T-helper 2 cell treated with Interferon-gamma antibody and Interleukin-4, amounts not matched to agents 5 μg/mL and 100 μg/mL, for 36 hours (primary cell): Measurements from ENCODE around the gene RPS6KL1.
A peak's percentile ranks its signal among the peaks of the same experiment; 100 is the strongest.

Experiments used
- DNase-seq: peaks from one replicate; pipeline ENCODE4 v3.0.0; 2021; ENCODE audit warnings: low spot score
- H3K27ac Mint-ChIP-seq: one replicate; pipeline ENCODE4 v1.8.0; 2021; ENCODE audit warnings: mild to moderate bottlenecking, mixed read lengths
- H3K27me3 Mint-ChIP-seq: one replicate; pipeline ENCODE4 v1.8.0; 2021; ENCODE audit warnings: low read depth, mixed read lengths
- H3K36me3 Mint-ChIP-seq: one replicate; pipeline ENCODE4 v1.8.0; 2021; ENCODE audit warnings: low read depth, mixed read lengths
- H3K4me1 Mint-ChIP-seq: one replicate; pipeline ENCODE4 v1.8.0; 2021; ENCODE audit warnings: low read depth, mixed read lengths
- H3K4me3 Mint-ChIP-seq: one replicate; pipeline ENCODE4 v1.8.0; 2022; ENCODE audit warnings: mild to moderate bottlenecking, moderate library complexity, mixed read lengths
- H3K9me3 Mint-ChIP-seq: one replicate; pipeline ENCODE4 v1.8.0; 2021; ENCODE audit warnings: mixed read lengths

RPS6KL1 gene

DNA sequence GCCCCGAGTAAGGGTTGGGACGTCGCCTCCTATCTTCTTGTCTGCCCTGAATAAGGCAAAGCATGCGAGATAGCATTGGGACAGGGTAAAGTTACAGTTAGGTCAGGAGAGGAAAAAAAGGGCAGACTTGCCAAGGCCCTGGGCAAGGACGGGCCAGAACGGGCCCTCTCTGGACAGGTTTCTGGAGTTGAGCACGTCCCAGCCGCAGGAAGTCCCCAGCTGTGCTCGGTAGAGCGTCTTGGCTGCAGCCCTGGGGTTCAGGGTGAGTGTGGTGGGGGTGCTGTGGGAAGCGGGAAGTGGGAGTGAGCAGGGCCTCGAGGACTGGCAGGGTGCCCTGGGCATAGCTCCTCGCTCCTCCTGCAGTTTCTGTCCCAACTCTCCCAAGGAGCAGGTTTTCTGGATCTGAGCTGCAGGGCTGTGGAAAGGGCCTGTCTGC lies 5.4 kb downstream of the RPS6KL1 start:
- H3K27me3 Mint-ChIP-seq, result no peaks in the 10 kb centered on the region
- DNase-seq, result no peak
- H3K4me1 Mint-ChIP-seq, result peaks cover 3% of the 10 kb centered on the region
- H3K36me3 Mint-ChIP-seq, result no peaks in the 10 kb centered on the region
- peak overlapping the region; percentile 31 for H3K27ac Mint-ChIP-seq
- H3K4me3 Mint-ChIP-seq, result no peak overlapping the region
- H3K9me3 Mint-ChIP-seq, result no peaks in the 10 kb centered on the region

GRCh38 chr14:74917178-74917543 lies 5.9 kb downstream of the RPS6KL1 start:
- Mint-ChIP-seq H3K27me3 (no peaks in the 10 kb centered on the region), H3K9me3 (no peaks in the 10 kb centered on the region), H3K36me3 (no peaks in the 10 kb centered on the region), H3K4me3 (no peak overlapping the region), H3K27ac (peak overlapping the region; percentile 31), H3K4me1 (peaks cover 1% of the 10 kb centered on the region)
- DNase-seq, result no peak

DNA sequence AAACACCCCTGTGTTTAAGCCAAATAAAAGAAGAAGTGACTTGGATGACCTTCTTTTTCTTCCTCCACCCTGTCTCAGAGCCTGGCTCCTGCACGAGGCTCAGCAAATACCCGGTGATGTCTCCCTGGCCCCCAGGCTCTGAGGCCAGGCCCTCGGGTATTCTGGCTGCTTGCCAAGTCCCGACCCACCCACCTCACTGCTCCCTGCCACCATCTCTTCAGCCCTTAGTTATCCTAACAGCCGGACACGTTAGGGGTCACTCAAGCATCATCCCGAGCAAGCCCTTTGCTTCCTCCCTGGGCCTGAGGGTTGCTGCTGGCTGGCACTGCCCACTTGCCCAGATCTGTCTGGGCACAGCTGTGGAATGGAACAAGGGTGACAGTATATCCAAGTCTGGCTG lies 7.2 kb downstream of the RPS6KL1 start:
- H3K27me3 Mint-ChIP-seq, result no peaks in the 10 kb centered on the region
- no peak overlapping the region for H3K27ac Mint-ChIP-seq
- DNase-seq, result no peak
- H3K4me1 Mint-ChIP-seq, result no peaks in the 10 kb centered on the region
- no peak overlapping the region for H3K4me3 Mint-ChIP-seq
- H3K9me3 Mint-ChIP-seq, result no peaks in the 10 kb centered on the region
- no peaks in the 10 kb centered on the region for H3K36me3 Mint-ChIP-seq

- no peak overlapping the region for H3K27ac Mint-ChIP-seq
Observed at GRCh38 chr14:74915426-74915825, 7.6 kb downstream of the RPS6KL1 start.

GRCh38 chr14:74913986-74914573 lies 9.0 kb downstream of the RPS6KL1 start:
- Mint-ChIP-seq H3K27ac (no peak overlapping the region), H3K4me1 (no peaks in the 10 kb centered on the region), H3K9me3 (no peaks in the 10 kb centered on the region), H3K4me3 (no peak overlapping the region), H3K27me3 (no peaks in the 10 kb centered on the region), H3K36me3 (no peaks in the 10 kb centered on the region)
- DNase-seq, result no peak

More at GRCh38 chr14:74915426-74915825, 7.6 kb downstream of the RPS6KL1 start:
- DNase-seq, result no peak
- Mint-ChIP-seq H3K4me1 (no peaks in the 10 kb centered on the region), H3K36me3 (no peaks in the 10 kb centered on the region), H3K9me3 (no peaks in the 10 kb centered on the region), H3K27me3 (no peaks in the 10 kb centered on the region), H3K4me3 (no peak overlapping the region)

GRCh38 chr14:74913393-74913910 lies 9.6 kb downstream of the RPS6KL1 start:
- DNase-seq, result no peak
- H3K36me3 Mint-ChIP-seq, result no peaks in the 10 kb centered on the region
- H3K27ac Mint-ChIP-seq, result no peak overlapping the region
- no peaks in the 10 kb centered on the region for H3K4me1 Mint-ChIP-seq
- no peaks in the 10 kb centered on the region for H3K9me3 Mint-ChIP-seq
- H3K27me3 Mint-ChIP-seq, result no peaks in the 10 kb centered on the region
- no peak overlapping the region for H3K4me3 Mint-ChIP-seq

GRCh38 chr14:74912801-74913200 lies 10.3 kb downstream of the RPS6KL1 start:
- Mint-ChIP-seq H3K36me3 (no peaks in the 10 kb centered on the region), H3K27me3 (no peaks in the 10 kb centered on the region), H3K4me1 (no peaks in the 10 kb centered on the region), H3K4me3 (no peak overlapping the region), H3K9me3 (no peaks in the 10 kb centered on the region), H3K27ac (no peak overlapping the region)
- no peak for DNase-seq

DNA sequence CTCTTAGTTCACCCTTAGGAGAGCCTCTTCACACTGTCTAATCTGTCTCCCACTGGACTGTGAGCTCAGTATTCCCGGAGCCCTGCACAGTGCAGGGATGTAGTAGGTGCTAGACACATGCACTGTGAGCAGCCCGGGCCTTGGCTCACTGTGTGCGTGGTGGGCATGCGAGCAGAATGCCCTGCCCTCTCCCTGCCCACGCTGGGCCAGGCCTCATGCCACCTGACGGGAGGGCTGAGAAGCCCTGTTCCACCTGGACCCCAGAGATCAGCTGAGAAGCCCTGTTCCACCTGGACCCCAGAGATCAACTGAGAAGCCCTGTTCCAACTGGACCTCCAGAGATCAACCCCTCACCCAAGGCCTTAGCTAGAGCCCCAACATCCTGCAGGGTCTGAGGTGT lies 10.9 kb downstream of the RPS6KL1 start:
- DNase-seq, result no peak
- H3K9me3 Mint-ChIP-seq, result no peaks in the 10 kb centered on the region
- H3K27me3 Mint-ChIP-seq, result no peaks in the 10 kb centered on the region
- H3K4me1 Mint-ChIP-seq, result no peaks in the 10 kb centered on the region
- no peak overlapping the region for H3K4me3 Mint-ChIP-seq
- peak overlapping the region; percentile 20 for H3K27ac Mint-ChIP-seq
- H3K36me3 Mint-ChIP-seq, result no peaks in the 10 kb centered on the region

GRCh38 chr14:74911704-74912103 lies 11.4 kb downstream of the RPS6KL1 start:
- DNase-seq, result no peak
- no peaks in the 10 kb centered on the region for H3K4me1 Mint-ChIP-seq
- H3K36me3 Mint-ChIP-seq, result no peaks in the 10 kb centered on the region
- no peaks in the 10 kb centered on the region for H3K27me3 Mint-ChIP-seq
- no peak overlapping the region for H3K4me3 Mint-ChIP-seq
- H3K9me3 Mint-ChIP-seq, result no peaks in the 10 kb centered on the region
- H3K27ac Mint-ChIP-seq, result no peak overlapping the region

DNA sequence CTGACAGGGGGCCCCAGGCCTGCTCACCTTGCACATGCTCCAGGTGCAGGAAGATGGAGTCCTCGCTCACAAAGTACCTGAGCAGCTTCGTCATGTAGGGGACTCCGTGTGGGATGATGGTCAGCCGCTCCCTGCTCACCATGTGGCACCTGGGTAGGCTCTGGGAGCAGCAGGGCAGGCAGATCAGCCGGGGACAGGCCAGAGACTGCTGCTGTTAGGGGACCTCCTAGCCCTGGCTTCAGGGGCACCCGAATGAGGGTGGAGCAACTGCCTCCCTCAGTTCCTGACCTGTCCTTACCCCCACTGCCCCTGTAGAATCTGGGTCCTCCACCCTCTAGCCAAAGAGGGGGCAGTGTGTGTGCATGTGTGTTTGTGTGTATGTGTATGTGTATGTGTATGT lies 11.8 kb downstream of the RPS6KL1 start:
- Mint-ChIP-seq H3K4me1 (no peaks in the 10 kb centered on the region), H3K36me3 (no peaks in the 10 kb centered on the region), H3K27me3 (no peaks in the 10 kb centered on the region), H3K9me3 (no peaks in the 10 kb centered on the region), H3K27ac (no peak overlapping the region), H3K4me3 (no peak overlapping the region)
- no peak for DNase-seq

GRCh38 chr14:74910556-74910955 lies 12.5 kb downstream of the RPS6KL1 start:
- no peaks in the 10 kb centered on the region for H3K9me3 Mint-ChIP-seq
- no peak for DNase-seq
- no peak overlapping the region for H3K27ac Mint-ChIP-seq
- H3K27me3 Mint-ChIP-seq, result no peaks in the 10 kb centered on the region
- H3K4me3 Mint-ChIP-seq, result no peak overlapping the region
- H3K36me3 Mint-ChIP-seq, result peaks cover 3% of the 10 kb centered on the region
- no peaks in the 10 kb centered on the region for H3K4me1 Mint-ChIP-seq

DNA sequence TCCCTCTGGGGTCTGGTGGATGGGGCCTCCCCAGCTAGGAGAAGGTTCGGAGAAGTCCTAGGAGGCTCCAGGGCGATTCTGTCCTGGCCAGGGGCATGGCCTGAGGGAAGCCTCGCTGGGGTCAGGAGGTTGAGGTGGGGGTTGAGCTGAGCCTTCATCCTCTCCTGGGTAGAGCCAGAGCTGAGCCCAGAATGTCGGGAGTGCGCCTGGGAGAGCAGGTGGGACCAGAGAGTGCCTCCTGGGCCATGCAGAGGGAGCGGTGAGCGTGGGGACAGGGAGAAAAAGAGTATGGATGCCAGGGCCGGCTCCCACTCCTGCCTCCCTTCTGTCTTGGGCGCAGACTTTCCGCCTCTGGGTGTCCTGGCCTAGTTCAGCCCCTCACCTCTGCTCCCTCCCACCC lies 13.1 kb downstream of the RPS6KL1 start:
- Mint-ChIP-seq H3K27ac (no peak overlapping the region), H3K4me1 (no peaks in the 10 kb centered on the region)

DNA sequence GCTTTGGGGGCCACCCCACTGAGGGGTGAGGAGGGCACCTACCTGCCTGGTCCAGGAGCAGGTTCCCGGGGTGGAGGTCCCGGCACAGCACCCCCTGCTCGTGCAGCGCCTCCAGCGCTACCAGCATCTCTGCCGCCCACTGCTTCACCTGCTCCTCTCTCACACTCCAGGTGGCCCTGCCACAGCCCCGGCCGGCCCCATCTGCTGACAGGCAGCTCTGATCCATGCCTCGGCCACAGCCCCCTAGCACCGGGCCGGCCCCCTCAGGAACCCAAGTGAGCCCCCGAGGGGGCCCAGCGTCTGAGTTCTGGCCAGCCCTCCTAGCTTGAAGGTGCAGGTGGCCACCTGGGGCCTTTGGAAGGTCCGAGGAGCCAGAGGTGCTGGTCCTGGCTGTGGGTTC lies 13.6 kb downstream of the RPS6KL1 start:
- H3K27ac Mint-ChIP-seq, result no peak overlapping the region
- H3K4me3 Mint-ChIP-seq, result no peak overlapping the region
- DNase-seq, result no peak
- no peaks in the 10 kb centered on the region for H3K27me3 Mint-ChIP-seq
- no peaks in the 10 kb centered on the region for H3K4me1 Mint-ChIP-seq
- no peaks in the 10 kb centered on the region for H3K9me3 Mint-ChIP-seq
- peaks cover 5% of the 10 kb centered on the region for H3K36me3 Mint-ChIP-seq

More for the DNA sequence above, 13.1 kb downstream of the RPS6KL1 start:
- H3K4me3 Mint-ChIP-seq, result no peak overlapping the region
- DNase-seq, result no peak
- no peaks in the 10 kb centered on the region for H3K27me3 Mint-ChIP-seq
- H3K9me3 Mint-ChIP-seq, result no peaks in the 10 kb centered on the region
- H3K36me3 Mint-ChIP-seq, result peaks cover 5% of the 10 kb centered on the region

- Mint-ChIP-seq H3K36me3 (peaks cover 7% of the 10 kb centered on the region), H3K4me3 (no peak overlapping the region), H3K27me3 (no peaks in the 10 kb centered on the region), H3K9me3 (no peaks in the 10 kb centered on the region), H3K27ac (no peak overlapping the region), H3K4me1 (no peaks in the 10 kb centered on the region)
- no peak for DNase-seq
Observed at GRCh38 chr14:74908861-74909341, 14.2 kb downstream of the RPS6KL1 start.

DNA sequence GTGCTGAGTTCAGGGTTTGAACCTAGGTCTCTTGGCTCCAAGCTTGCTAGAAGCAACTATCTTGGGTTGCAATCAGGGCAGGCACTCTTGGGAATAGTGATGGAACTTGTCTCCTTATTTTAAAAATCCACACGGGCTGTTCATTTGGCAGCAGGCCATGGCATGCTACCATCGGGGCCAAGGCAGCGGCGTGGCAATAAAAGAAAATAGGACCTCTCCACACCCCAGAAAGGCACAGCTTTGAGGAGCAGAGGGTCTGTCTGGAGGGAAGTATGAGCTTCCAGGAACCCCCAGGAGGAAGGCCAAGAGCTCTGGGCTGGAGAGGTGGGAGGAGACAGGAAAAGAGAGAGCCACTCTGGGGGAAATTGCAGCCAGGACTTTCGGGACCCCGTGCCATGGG lies 15.3 kb downstream of the RPS6KL1 start:
- H3K4me1 Mint-ChIP-seq, result no peaks in the 10 kb centered on the region
- H3K27ac Mint-ChIP-seq, result no peak overlapping the region
- H3K27me3 Mint-ChIP-seq, result no peaks in the 10 kb centered on the region
- no peak overlapping the region for H3K4me3 Mint-ChIP-seq
- H3K9me3 Mint-ChIP-seq, result no peaks in the 10 kb centered on the region
- no peak for DNase-seq
- peaks cover 13% of the 10 kb centered on the region for H3K36me3 Mint-ChIP-seq
